GM12874 (cell line): ENCODE results near the gene KBTBD3.

ENCODE experiments used
- CTCF ChIP-seq: IDR thresholded peaks from 2 replicates; pipeline ENCODE4 v1.5.1; 2011; ENCODE audit warnings: low read depth, mild to moderate bottlenecking, control low read depth, low read length, moderate library complexity; ENCODE audit not compliant: insufficient read depth

Gene KBTBD3

DNA sequence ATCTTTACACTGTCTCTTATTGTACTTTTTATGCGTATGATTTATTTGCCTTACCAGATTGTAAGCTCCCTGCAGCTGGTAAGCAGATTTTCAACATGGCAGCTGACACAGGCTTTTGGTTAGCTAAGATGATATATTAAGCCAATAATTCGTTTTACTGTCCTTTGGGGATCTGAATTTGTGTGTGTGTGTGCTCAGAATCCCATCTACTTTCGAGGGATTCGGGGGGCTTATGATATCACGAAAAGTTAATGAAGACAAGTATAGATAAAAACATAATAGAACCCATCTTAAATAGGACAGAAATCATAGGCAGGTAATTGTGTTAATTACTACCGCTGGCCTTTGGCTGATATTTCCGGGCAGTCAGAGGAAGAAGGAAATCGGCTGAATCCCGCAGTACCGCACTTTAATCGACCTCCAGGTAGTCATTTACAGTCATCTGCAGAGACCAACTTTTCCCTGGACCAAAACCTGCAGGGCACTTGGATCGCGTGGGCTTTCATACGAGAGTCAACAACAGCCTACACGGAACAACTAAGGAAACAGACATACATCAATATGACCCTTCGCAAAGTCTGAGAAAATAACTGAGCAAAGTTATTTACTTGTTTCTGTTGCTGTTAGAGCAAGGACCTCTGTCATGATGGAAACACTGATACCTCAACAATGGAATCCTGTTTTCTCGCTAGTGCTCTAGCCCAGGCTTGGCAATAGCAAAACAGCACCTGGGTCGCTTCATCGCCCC, 802 bp downstream of the KBTBD3 start:
- TF ChIP-seq CTCF, result no peak

DNA sequence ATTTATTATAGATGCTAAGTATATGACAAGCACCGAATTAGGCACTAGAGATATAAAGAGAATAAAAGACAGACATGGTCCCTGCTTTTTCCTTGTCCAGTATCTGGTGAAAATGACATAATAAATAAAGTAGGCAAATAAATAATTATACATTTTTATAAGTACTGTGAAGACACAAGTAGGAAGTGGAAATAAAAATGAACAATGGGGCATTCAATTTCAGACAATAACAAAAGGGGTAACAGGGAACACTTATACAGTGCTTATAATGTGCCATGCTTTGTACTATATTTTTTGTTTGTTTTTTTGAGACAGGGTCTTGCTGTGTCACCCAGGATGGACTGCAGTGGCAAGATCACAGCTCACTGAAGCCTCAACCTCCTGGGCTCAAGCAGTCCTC, 4.3 kb downstream of the KBTBD3 start:
- TF ChIP-seq CTCF, result no peak

- TF ChIP-seq CTCF, result no peak
These were observed 6.5 kb downstream of the KBTBD3 start for GRCh38 chr11:106070606-106071005.

DNA sequence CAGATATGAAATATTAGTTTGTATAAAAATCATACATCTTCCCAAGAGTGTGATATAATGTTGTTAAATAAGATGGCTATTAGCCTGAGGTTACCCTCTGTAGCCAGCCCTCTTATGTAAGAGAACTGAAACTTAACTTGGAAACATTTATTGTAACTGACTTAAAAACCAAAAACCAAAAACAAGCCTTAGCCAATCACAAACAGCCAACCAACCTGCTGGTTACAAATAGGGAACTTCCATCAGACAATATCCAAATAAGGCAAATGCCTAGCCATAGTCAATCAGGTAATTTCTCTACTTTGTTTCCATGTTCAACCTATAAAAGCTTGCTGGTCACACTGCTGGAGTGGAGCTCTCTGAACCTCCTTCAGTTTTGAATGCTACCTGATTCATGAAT, 14.1 kb downstream of the KBTBD3 start:
- TF ChIP-seq CTCF, result no peak

GRCh38 chr11:106061954-106062949, 14.9 kb downstream of the KBTBD3 start:
- no peak for TF ChIP-seq CTCF

DNA sequence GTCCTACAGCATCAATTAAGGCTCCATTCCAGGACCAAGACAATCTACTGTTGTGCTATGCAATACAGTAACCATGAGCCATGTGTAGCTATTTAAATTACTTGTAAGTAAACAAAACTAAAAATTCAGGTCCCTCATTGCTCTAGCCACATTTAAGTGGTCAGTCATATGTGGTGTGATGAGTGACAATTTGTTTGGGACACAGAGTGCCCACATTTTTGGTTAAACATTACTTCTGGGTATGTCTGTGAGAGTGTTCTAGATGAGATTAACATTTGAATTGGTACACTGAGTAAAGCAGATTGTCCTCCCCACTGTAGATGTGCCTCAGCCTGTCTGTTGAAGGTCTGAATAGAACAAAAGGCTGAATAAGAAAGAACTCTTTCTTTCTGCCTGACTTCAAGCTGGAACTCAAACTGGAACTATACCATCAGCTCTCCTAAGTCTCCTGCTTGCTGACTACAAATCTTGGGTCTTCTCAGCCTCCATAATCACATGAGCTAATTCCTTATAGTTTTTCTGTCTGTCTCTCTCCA, 15.8 kb downstream of the KBTBD3 start:
- TF ChIP-seq CTCF, result no peak

GRCh38 chr11:106059617-106060016, 17.5 kb downstream of the KBTBD3 start:
- no peak for TF ChIP-seq CTCF
